Natural killer cell (primary cell): ENCODE results near the gene HMGA1. TPM values are rescaled to one million over a fixed set of nuclear protein-coding genes. Genes with fewer than 3 reads are reported as not detected.
A peak's percentile ranks its signal among the peaks of the same experiment; 100 is the strongest.
"Not testable (repeated sequence)": the region's sequence is repeated elsewhere in the genome, so short reads cannot be mapped to it uniquely, and the experiment has no call there.

Source experiments
- ATAC-seq, 3 donors: fragments of 150-1000 bp in 2 of 3; fragments of 200-7000 bp in 1 of 3; cut with Tn5 transposase; 1 replicate in 1 of 3; 2 replicates in 2 of 3; pipeline ENCODE4 v1.10.0; 2021; ENCODE audit warnings: mild to moderate bottlenecking in 2 of 3, moderate library complexity in 2 of 3
- DNase-seq, 2 donors: peaks; one replicate each; pipeline versions ENCODE4 v3.0.0 to v3.0.0-alpha.2; 2013 to 2021; ENCODE audit warnings: mixed read lengths in 1 of 2
- H3K27ac ChIP-seq: one replicate; pipeline ENCODE4 v1.5.1; 2013; ENCODE audit warnings: mild to moderate bottlenecking, low read length
- H3K27me3 ChIP-seq: one replicate; pipeline ENCODE4 v1.6.1; 2013; ENCODE audit warnings: low read length; ENCODE audit not compliant: control insufficient read depth, insufficient read depth
- H3K36me3 ChIP-seq: one replicate; pipeline ENCODE4 v1.6.1; 2013; ENCODE audit warnings: low read length; ENCODE audit not compliant: control insufficient read depth, insufficient read depth
- H3K4me1 ChIP-seq: one replicate; pipeline ENCODE4 v1.6.1; 2013; ENCODE audit warnings: low read length; ENCODE audit not compliant: control insufficient read depth, insufficient read depth
- H3K4me3 ChIP-seq: one replicate; pipeline ENCODE4 v1.5.1; 2013; ENCODE audit warnings: low read length
- H3K9me3 ChIP-seq: one replicate; pipeline ENCODE4 v1.6.1; 2013; ENCODE audit warnings: low read length; ENCODE audit not compliant: control insufficient read depth, insufficient read depth
- H3K27ac Mint-ChIP-seq, 2 donors: one replicate each; pipeline ENCODE4 v1.8.0; 2022; ENCODE audit warnings: mild to moderate bottlenecking in 2 of 2, mixed read lengths in 2 of 2, moderate library complexity in 1 of 2
- H3K27me3 Mint-ChIP-seq, 2 donors: one replicate each; pipeline ENCODE4 v1.8.0; 2022; ENCODE audit warnings: low read depth in 2 of 2, mixed read lengths in 2 of 2
- H3K36me3 Mint-ChIP-seq: one replicate; pipeline ENCODE4 v1.8.0; 2022; ENCODE audit warnings: mixed read lengths
- H3K4me1 Mint-ChIP-seq, 2 donors: one replicate each; pipeline ENCODE4 v1.8.0; 2022; ENCODE audit warnings: mixed read lengths in 2 of 2
- H3K4me3 Mint-ChIP-seq: one replicate; pipeline ENCODE4 v1.8.0; 2022; ENCODE audit warnings: mild to moderate bottlenecking, moderate library complexity, mixed read lengths
- H3K9me3 Mint-ChIP-seq, 2 donors: one replicate each; pipeline ENCODE4 v1.8.0; 2022; ENCODE audit warnings: mixed read lengths in 2 of 2
- WGBS: methylation state at CpG from one replicate; pipeline ENCODE4 v1.1.7; 2013; ENCODE audit warnings: missing lambda C conversion rate; ENCODE audit not compliant: insufficient coverage; 5-methylcytosine and 5-hydroxymethylcytosine counted together
- intact Hi-C: fragments of 100-400 bp; cut with micrococcal nuclease; formaldehyde crosslinking; loops from one replicate; pipeline ENCODE4 v1.14.2; 2022
- total RNA-seq, 4 donors: library from RNA; stranded (reverse); fragments of 120-200 nt in 1 of 4; gene quantifications; one replicate each; pipeline versions ENCODE4 v1.2.3 to v1.2.4, GENCODE V29; 2013 to 2022
- TF ChIP-seq, protein P1 (sequence below): fragments of 200-600 bp; IDR thresholded peaks from one replicate; pipeline ENCODE4 v1.8.0; 2022; ENCODE audit warnings: antibody characterized with exemption

Gene HMGA1
- total RNA-seq, 3 donors from 2014 or later (not counting 1 experiment from before 2014, with no cell fraction given), result 63.1 to 84.2 (median 77.3) TPM

DNA sequence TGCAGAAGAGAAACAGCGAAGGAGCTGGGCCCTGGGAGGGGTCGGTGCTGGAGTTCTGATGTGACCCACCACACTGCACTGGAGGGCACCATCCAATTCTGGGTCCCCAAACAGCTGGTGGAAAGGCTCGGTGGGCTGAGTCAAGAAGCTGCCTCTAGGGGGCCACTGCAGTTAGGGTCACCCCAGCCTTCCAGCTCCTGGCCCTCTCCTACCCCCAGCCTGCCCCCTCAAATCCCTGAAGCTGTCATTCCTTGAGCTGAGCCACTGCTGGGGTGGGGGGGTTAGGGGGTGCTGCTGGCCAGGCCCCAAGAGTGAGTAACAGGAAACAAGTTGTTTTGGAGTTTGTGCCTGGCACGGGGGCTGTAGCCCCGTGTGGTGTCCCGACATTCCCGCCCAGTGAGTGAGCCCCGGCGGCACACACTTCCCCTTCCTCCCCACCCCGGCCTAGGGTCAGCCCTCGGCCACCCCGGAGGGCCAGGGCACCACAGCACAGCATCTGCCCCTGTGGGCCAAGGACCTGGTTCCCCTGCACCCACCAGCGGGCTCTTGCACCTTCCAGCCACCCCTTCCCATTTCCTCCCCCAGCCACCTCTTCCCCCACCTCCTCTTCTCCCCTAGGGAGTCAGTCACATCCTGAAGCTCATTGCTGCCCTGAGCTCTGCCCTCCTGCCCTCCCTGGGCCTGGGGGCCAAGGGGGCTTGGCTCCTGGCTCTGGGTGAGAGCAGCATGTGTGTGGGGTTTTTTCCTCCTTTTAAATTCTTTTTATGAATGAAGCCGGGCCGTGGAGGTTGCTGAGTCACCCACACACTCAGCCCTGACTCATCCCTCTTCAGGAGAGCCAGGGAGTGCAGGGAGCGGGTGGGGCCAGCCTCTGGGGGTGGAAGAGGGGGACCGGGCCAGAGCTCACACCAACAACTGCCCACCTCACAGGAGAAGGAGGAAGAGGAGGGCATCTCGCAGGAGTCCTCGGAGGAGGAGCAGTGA lies 7.5 kb downstream of the HMGA1 start:
- Histone ChIP-seq H3K9me3 (no peaks in the 10 kb centered on the region), H3K4me3 (no peak overlapping the region), H3K4me1 (peaks cover 18% of the 10 kb centered on the region), H3K27me3 (no peaks in the 10 kb centered on the region), H3K27ac (no peak overlapping the region), H3K36me3 (peaks cover 29% of the 10 kb centered on the region)
- Mint-ChIP-seq H3K27ac (peak overlapping the region in 1 of 2 donors; percentile 97), H3K4me3 (no peak overlapping the region), H3K36me3 (no peaks in the 10 kb centered on the region), H3K4me1 (peaks cover 6 to 41% of the 10 kb centered on the region in 2 donors), H3K27me3 (no peaks in the 10 kb centered on the region), H3K9me3 (no peaks in the 10 kb centered on the region)
- intact Hi-C loops, result loop anchor here (5.0 kb wide), 1 partner anchor 283 kb away; no protein-coding TSS in a partner anchor
- TF ChIP-seq, protein P1, sequence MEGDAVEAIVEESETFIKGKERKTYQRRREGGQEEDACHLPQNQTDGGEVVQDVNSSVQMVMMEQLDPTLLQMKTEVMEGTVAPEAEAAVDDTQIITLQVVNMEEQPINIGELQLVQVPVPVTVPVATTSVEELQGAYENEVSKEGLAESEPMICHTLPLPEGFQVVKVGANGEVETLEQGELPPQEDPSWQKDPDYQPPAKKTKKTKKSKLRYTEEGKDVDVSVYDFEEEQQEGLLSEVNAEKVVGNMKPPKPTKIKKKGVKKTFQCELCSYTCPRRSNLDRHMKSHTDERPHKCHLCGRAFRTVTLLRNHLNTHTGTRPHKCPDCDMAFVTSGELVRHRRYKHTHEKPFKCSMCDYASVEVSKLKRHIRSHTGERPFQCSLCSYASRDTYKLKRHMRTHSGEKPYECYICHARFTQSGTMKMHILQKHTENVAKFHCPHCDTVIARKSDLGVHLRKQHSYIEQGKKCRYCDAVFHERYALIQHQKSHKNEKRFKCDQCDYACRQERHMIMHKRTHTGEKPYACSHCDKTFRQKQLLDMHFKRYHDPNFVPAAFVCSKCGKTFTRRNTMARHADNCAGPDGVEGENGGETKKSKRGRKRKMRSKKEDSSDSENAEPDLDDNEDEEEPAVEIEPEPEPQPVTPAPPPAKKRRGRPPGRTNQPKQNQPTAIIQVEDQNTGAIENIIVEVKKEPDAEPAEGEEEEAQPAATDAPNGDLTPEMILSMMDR, result no peak
- DNase-seq, result peak in 1 of 2 donors; percentile 27
- ATAC-seq, result no peak
- WGBS, result 64% methylated on average over 16 of the region's 19 CpGs

DNA sequence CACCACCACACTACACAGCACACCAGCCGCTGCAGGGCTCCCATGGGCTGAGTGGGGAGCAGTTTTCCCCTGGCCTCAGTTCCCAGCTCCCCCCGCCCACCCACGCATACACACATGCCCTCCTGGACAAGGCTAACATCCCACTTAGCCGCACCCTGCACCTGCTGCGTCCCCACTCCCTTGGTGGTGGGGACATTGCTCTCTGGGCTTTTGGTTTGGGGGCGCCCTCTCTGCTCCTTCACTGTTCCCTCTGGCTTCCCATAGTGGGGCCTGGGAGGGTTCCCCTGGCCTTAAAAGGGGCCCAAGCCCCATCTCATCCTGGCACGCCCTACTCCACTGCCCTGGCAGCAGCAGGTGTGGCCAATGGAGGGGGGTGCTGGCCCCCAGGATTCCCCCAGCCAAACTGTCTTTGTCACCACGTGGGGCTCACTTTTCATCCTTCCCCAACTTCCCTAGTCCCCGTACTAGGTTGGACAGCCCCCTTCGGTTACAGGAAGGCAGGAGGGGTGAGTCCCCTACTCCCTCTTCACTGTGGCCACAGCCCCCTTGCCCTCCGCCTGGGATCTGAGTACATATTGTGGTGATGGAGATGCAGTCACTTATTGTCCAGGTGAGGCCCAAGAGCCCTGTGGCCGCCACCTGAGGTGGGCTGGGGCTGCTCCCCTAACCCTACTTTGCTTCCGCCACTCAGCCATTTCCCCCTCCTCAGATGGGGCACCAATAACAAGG lies 8.5 kb downstream of the HMGA1 start:
- peaks cover 28% of the 10 kb centered on the region for H3K4me1 ChIP-seq
- H3K36me3 ChIP-seq, result peaks cover 29% of the 10 kb centered on the region
- intact Hi-C loops, result loop anchor here (5.0 kb wide), 1 partner anchor 63 kb away; no protein-coding TSS in a partner anchor
- H3K4me3 Mint-ChIP-seq, H3K27ac ChIP-seq, H3K9me3 ChIP-seq, H3K9me3 Mint-ChIP-seq, H3K4me3 ChIP-seq, DNase-seq, H3K36me3 Mint-ChIP-seq, H3K27me3 ChIP-seq, H3K27me3 Mint-ChIP-seq, ATAC-seq: not testable (repeated sequence)
- 87% methylated on average over 11 of the region's 13 CpGs for WGBS
- Mint-ChIP-seq H3K27ac (peak overlapping the region; percentile 94 to 97), H3K4me1 (peaks cover 6 to 45% of the 10 kb centered on the region in 2 donors)

GRCh38 chr6:34245761-34246140 lies 9.1 kb downstream of the HMGA1 start:
- not testable (repeated sequence) for DNase-seq, H3K4me3 Mint-ChIP-seq, H3K27me3 Mint-ChIP-seq, H3K4me3 ChIP-seq, H3K27me3 ChIP-seq, ATAC-seq, H3K36me3 Mint-ChIP-seq, H3K9me3 Mint-ChIP-seq, H3K27ac ChIP-seq, H3K9me3 ChIP-seq
- WGBS, result 100% methylated on average over 1 of the region's 7 CpGs
- peaks cover 6 to 45% of the 10 kb centered on the region in 2 donors for H3K4me1 Mint-ChIP-seq
- intact Hi-C loops, result loop anchor here (5.0 kb wide), 1 partner anchor 63 kb away; no protein-coding TSS in a partner anchor
- Histone ChIP-seq H3K4me1 (peaks cover 28% of the 10 kb centered on the region), H3K36me3 (peaks cover 28% of the 10 kb centered on the region)
- peak overlapping the region; percentile 94 to 97 for H3K27ac Mint-ChIP-seq

- H3K36me3 Mint-ChIP-seq, result no peaks in the 10 kb centered on the region
- no peak overlapping the region for H3K4me3 Mint-ChIP-seq
- H3K27me3 Mint-ChIP-seq, result no peaks in the 10 kb centered on the region
- Histone ChIP-seq H3K27ac (no peak overlapping the region), H3K27me3 (no peaks in the 10 kb centered on the region), H3K36me3 (peaks cover 24% of the 10 kb centered on the region), H3K4me1 (peaks cover 28% of the 10 kb centered on the region), H3K9me3 (no peaks in the 10 kb centered on the region), H3K4me3 (no peak overlapping the region)
- TF ChIP-seq, protein P1, result no peak
- 55% methylated on average over 2 of the region's 2 CpGs for WGBS
- peak overlapping the region; percentile 94 to 97 for H3K27ac Mint-ChIP-seq
- H3K4me1 Mint-ChIP-seq, result peaks cover 6 to 45% of the 10 kb centered on the region in 2 donors
- intact Hi-C loops, result loop anchor here (5.0 kb wide), 1 partner anchor 64 kb away; no protein-coding TSS in a partner anchor
- no peaks in the 10 kb centered on the region for H3K9me3 Mint-ChIP-seq
- DNase-seq, result no peak
- ATAC-seq, result no peak
These were observed 9.5 kb downstream of the HMGA1 start for GRCh38 chr6:34246249-34246562.
